A549 treated with RU486 at 1 μM for 4 hours (cell line): Measurements from ENCODE around the gene LHX3. TPM values are rescaled to one million over a fixed set of nuclear protein-coding genes. Genes with fewer than 3 reads are reported as not detected.

ENCODE experiments used
- total RNA-seq: library from RNA; stranded (reverse); fragments of 200-300 nt; extraction: Qiagen RNA extraction; gene quantifications from 5 replicates; pipeline ENCODE4 v1.2.3, GENCODE V29; 2022; ENCODE audit warnings: low read depth

Gene LHX3
- total RNA-seq = 0.07 to 0.14 TPM (median 0.11 TPM) in 4 of 5 replicates, not detected in the other

DNA sequence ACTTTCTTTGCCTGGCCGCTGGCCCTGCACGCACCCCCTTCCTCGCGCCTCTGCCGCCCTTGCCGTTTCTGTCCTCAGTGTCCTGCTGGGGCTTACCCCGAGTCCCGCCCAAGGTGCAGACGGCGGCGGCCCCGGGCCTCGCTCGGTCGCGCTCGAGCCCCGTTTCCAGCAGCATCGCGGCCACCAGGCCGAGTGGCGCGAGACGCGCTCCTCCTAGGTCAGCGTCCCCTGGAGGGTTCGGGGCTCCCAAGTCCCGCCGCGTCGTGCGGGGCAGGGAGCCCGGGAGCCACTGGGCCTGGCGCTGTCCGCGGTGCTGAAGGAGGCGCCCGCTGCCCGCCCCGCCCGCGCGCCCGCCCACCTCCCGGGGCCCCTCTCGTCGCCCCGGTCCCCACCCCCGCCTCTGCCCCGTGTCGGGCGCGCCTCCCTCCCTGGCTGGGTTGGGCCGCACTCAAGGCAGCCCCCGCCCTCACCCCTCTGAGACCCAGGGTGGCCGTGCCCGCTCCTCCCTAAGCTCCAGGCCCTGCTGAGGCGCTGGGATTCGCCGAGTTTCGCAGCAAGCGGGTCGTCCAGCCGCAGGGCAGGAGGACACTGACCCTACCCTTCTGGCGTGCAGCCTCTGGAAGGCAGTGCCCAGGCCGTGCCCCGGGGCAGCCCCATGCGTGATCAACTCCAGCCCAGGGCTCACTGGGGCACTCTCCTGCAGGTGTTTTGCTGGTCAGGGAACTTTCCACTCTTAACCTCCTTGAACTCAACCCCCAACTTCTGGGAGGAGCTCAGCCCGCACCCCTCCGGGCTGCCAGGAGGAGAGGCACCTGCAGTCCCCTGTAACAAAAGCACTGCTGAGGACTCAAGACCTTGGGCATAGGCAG is at the start of gene LHX3:
Gene LHX3, minus strand, starts transcription at position 291 of the 869 bp plus-strand sequence. Its CDS starts 116 bp downstream, at position 175.

DNA sequence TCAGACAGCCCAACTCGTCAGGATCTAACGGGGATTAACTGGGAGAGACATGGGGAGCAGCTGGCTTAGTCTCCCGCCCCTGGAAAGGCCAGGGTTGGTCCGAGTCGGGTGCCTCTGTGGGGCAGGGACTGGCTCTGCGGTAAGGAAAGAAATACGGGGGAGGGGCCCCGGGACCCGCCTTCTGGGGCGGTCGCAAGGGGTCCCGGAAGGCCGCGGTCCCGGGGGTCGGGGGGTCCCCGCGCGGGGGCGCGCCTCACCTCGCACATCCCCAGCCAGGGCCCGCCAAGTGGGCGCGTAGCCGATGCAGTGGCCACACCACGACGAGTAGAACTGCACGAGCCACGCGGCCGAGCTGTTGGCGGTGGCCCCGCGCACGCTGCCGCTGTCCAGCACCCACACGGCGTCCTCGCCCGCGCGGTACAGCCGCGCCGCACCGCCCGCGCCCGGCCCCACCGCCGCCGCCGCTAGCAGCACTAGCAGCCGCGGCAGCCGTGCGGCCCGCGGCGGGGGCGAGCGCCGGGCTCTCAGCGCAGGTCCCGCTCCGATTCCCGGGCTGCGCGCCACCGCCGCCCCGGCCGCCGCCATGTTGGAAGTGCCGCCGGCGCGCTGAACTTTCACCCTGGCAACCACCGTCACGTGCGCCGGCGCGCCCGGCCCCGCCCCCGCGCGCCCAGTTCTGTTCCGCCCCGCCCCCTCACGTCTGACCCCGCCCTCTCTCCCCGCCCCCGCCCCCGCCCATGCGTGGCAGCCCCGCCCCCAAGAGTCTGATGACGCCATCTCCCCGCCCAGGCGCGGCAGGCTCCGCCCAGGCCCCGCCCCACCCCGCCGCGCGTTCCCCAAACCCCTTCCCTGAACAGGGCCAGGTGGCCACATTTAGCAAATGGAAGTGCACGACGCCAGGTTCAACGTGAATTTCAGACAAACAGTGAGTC is 40.6 kb upstream of the LHX3 start, which contains the start of gene QSOX2:
Gene QSOX2, minus strand, starts transcription at position 594 of the 932 bp plus-strand sequence. Its CDS starts 9 bp downstream, at position 585.

Other genes with a start within 250 kb of the LHX3 start
- gene UBAC1, start 243.8 kb downstream of the LHX3 start, total RNA-seq = 29.5 to 36.6 TPM (median 36.5 TPM) in 5 replicates
- 21.4 to 31.4 TPM (median 30.0 TPM) in 5 replicates for gene NACC2, start 109.8 kb downstream of the LHX3 start, total RNA-seq
- 32.6 to 51.5 TPM (median 44.6 TPM) in 5 replicates for gene TMEM250, start 86.3 kb downstream of the LHX3 start, total RNA-seq
- 24.9 to 31.0 TPM (median 28.7 TPM) in 5 replicates for gene QSOX2, start 40.7 kb upstream of the LHX3 start, total RNA-seq
- gene CCDC187, start 99.0 kb upstream of the LHX3 start, total RNA-seq = 0.01 to 0.03 TPM (median 0.01 TPM) in 3 of 5 replicates, not detected in the others
- gene GPSM1, start 122.4 kb upstream of the LHX3 start, total RNA-seq = 8.4 to 13.6 TPM (median 10.7 TPM) in 5 replicates
- 23.0 to 44.2 TPM (median 39.4 TPM) in 5 replicates for gene DNLZ, start 158.6 kb upstream of the LHX3 start, total RNA-seq
- 0.42 to 1.9 TPM (median 0.95 TPM) in 5 replicates for gene CARD9, start 168.5 kb upstream of the LHX3 start, total RNA-seq
- 11.4 to 14.3 TPM (median 13.5 TPM) in 5 replicates for gene SNAPC4, start 195.0 kb upstream of the LHX3 start, total RNA-seq
- 65.7 to 78.4 TPM (median 75.3 TPM) in 5 replicates for gene ENTR1, start 205.5 kb upstream of the LHX3 start, total RNA-seq
- 70.4 to 109 TPM (median 79.7 TPM) in 5 replicates for gene PMPCA, start 205.5 kb upstream of the LHX3 start, total RNA-seq
- 11.7 to 21.4 TPM (median 19.0 TPM) in 5 replicates for gene INPP5E, start 234.7 kb upstream of the LHX3 start, total RNA-seq